OCI-LY3 (cell line): ENCODE data around the gene LONRF3.

Experiments used
- H2AFZ ChIP-seq: fragments of 200-600, 300-600 bp; shearing (Covaris generic); 2 replicates; pipeline ENCODE4 v1.6.0; 2014; ENCODE audit warnings: antibody characterized with exemption, low read depth, low read length
- H3K27ac ChIP-seq: fragments of 200-600, 300-600 bp; sonication (generic); 2 replicates; pipeline ENCODE4 v1.5.1; 2014; ENCODE audit warnings: mild to moderate bottlenecking, low read length, moderate library complexity, mixed read lengths
- H3K27me3 ChIP-seq: fragments of 200-600, 300-600 bp; sonication (generic); 2 replicates; pipeline ENCODE4 v1.6.1; 2014; ENCODE audit warnings: low read depth, low read length, mixed read lengths
- H3K36me3 ChIP-seq: fragments of 200-600, 300-600 bp; sonication (generic); replicated peaks from 2 replicates; pipeline ENCODE3; 2014; ENCODE audit warnings: low read depth, low read length, mixed read lengths
- H3K4me1 ChIP-seq: fragments of 300-600, 200-600 bp; sonication (generic); 2 replicates; pipeline ENCODE4 v1.6.1; 2014; ENCODE audit warnings: low read length, mixed read lengths
- H3K4me2 ChIP-seq: fragments of 200-600, 300-600 bp; sonication (generic); 2 replicates; pipeline ENCODE4 v1.6.1; 2014; ENCODE audit warnings: low read length, mixed read lengths
- H3K4me3 ChIP-seq: fragments of 300-600, 200-600 bp; sonication (generic); 2 replicates; pipeline ENCODE4 v1.5.1; 2014; ENCODE audit warnings: antibody characterized with exemption, mild to moderate bottlenecking, low read length, moderate library complexity
- H3K79me2 ChIP-seq: fragments of 300-600, 200-600 bp; shearing (Covaris generic); 2 replicates; pipeline ENCODE4 v1.6.1; 2014; ENCODE audit warnings: mild to moderate bottlenecking, low read length, mixed read lengths
- H3K9ac ChIP-seq: fragments of 300-600, 200-600 bp; shearing (Covaris generic); 2 replicates; pipeline ENCODE4 v1.6.0; 2014; ENCODE audit warnings: mild to moderate bottlenecking, low read length, moderate library complexity
- H3K9me3 ChIP-seq: fragments of 200-600, 300-600 bp; shearing (Covaris generic); 2 replicates; pipeline ENCODE4 v1.6.1; 2014; ENCODE audit warnings: low read length, mixed read lengths; ENCODE audit not compliant: insufficient read depth
- H4K20me1 ChIP-seq: fragments of 200-600, 300-600 bp; sonication (generic); 2 replicates; pipeline ENCODE4 v1.6.1; 2016; ENCODE audit warnings: low read length, mixed read lengths; ENCODE audit not compliant: insufficient read depth
- EZH2phosphoT487 ChIP-seq: fragments of 200-600 bp; shearing (Covaris generic); IDR thresholded peaks from 2 replicates; pipeline ENCODE4 v1.6.1; 2018; ENCODE audit warnings: antibody characterized with exemption, mixed run types, low read depth
- TF ChIP-seq, protein P1 (sequence below): fragments of 200-600, 300-600 bp; sonication (generic); IDR thresholded peaks from 2 replicates; pipeline ENCODE4 v1.5.1; 2014; ENCODE audit warnings: antibody characterized with exemption, low read length, low read depth

The LONRF3 gene

DNA sequence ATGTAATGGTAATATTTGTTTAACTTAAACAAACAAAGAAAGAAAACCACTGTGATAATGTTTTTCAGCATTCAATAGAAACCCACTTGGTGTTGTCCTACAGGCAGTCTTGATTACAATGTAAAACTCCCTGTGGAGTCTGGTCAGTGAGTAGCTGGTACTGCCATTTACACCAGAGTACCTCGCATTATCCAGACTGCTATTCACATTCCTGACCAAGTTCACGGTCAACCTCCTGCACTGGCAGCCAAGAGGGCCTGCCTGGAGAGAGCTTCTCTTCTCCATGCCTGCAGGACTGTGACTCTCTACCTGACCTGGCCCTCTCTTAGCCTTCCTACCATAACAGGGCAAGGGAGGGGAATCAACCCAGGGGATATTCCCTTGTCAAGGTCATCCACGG lies 2.9 kb upstream of the LONRF3 start:
- no peak overlapping the region for H3K4me2 ChIP-seq
- H3K27me3 ChIP-seq = 0 out of 2 replicates have a peak, but pooled peaks cover 11% of the 10 kb centered on the region

DNA sequence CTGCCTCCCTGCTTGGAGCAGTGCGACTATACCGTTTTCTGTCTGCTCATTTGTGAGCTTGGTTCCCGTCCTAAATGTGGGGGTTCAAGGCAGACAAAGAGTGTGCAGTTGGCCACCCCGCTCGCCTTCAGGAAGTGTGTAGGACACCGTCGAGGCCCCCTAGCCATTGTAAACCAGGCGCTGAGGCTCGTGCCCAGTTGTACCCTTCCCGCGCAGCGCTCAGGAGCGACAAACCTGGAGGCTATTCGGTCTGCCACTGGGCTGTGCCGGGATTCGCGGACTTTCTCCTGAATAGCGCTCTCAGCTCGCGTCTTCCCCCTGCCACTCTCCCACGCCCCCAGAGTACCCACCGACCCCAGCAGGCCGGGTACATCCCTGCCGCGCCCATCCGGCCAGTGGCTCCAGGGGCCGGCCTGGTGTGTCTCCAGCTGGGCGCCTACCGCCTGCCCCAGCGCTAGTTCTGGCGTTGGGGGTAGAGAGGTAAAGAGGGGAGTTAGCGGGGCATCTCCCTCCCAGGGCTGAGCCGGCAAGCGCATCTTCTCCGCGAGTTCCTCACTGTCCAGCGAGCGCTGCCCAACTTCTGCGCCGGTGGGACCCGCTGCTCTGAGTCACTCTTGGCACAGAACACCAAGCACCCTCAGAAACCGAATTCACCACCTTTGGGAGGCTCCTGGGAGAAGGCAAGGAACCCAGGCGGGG lies 880 bp upstream of the LONRF3 start:
- Histone ChIP-seq H3K27ac (no peak overlapping the region), H3K9me3 (no peaks in the 10 kb centered on the region), H3K4me2 (no peak overlapping the region), H3K4me3 (no peak overlapping the region), H3K27me3 (peaks cover 18% of the 10 kb centered on the region; the same call in 1 of the 2 replicates), H3K4me1 (0 out of 2 replicates have a peak, but pooled peaks cover 4% of the 10 kb centered on the region), H3K79me2 (no peaks in the 10 kb centered on the region), H4K20me1 (no peaks in the 10 kb centered on the region), H2AFZ (no peak overlapping the region), H3K9ac (no peak overlapping the region), H3K36me3 (no peaks in the 10 kb centered on the region)
- TF ChIP-seq EZH2phosphoT487 = no peak
- TF ChIP-seq, protein P1, sequence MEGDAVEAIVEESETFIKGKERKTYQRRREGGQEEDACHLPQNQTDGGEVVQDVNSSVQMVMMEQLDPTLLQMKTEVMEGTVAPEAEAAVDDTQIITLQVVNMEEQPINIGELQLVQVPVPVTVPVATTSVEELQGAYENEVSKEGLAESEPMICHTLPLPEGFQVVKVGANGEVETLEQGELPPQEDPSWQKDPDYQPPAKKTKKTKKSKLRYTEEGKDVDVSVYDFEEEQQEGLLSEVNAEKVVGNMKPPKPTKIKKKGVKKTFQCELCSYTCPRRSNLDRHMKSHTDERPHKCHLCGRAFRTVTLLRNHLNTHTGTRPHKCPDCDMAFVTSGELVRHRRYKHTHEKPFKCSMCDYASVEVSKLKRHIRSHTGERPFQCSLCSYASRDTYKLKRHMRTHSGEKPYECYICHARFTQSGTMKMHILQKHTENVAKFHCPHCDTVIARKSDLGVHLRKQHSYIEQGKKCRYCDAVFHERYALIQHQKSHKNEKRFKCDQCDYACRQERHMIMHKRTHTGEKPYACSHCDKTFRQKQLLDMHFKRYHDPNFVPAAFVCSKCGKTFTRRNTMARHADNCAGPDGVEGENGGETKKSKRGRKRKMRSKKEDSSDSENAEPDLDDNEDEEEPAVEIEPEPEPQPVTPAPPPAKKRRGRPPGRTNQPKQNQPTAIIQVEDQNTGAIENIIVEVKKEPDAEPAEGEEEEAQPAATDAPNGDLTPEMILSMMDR = no peak

More for the DNA sequence above, 2.9 kb upstream of the LONRF3 start:
- no peaks in the 10 kb centered on the region for H3K79me2 ChIP-seq
- no peaks in the 10 kb centered on the region for H4K20me1 ChIP-seq
- no peaks in the 10 kb centered on the region for H3K9me3 ChIP-seq
- H2AFZ ChIP-seq = no peak overlapping the region
- H3K9ac ChIP-seq = no peak overlapping the region
- no peak overlapping the region for H3K27ac ChIP-seq
- TF ChIP-seq, protein P1 = no peak
- no peaks in the 10 kb centered on the region for H3K4me1 ChIP-seq
- no peak overlapping the region for H3K4me3 ChIP-seq
- no peaks in the 10 kb centered on the region for H3K36me3 ChIP-seq

DNA sequence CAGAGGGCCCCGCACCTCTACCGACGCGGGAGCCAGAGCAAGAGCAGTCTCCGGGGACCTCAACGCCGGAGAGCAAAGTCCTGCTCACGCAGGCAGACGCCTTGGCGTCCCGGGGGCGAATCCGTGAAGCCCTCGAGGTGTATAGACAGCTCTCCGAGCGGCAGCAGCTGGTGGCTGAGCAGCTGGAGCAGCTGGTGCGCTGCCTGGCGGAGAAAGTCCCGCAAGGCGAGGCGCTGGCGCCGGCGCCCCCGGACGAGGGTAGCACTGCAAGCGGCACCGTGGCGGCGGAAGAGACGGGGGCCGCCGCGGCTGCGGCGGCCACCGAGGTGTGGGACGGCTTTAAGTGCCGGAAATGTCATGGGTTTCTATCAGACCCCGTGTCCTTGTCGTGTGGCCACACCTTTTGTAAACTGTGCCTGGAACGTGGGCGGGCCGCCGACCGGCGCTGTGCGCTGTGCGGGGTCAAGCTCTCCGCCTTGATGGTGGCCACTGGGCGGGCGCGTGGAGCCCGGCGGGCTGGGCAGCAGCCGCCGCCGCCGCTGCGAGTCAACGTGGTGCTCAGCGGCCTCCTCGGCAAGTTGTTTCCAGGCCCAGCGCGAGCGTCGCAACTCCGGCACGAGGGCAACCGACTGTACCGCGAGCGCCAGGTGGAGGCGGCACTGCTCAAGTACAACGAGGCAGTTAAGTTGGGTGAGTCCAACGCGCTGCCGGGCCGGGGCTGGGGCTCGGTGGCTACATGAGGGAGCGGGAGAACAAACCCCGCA lies 672 bp downstream of the LONRF3 start:
- no peak overlapping the region for H3K27ac ChIP-seq
- no peaks in the 10 kb centered on the region for H3K9me3 ChIP-seq
- H4K20me1 ChIP-seq = no peaks in the 10 kb centered on the region
- no peak overlapping the region; the same call in 1 of the 2 replicates for H3K9ac ChIP-seq
- no peaks in the 10 kb centered on the region for H3K36me3 ChIP-seq
- 0 out of 2 replicates have a peak, but pooled peaks cover 4% of the 10 kb centered on the region for H3K4me1 ChIP-seq
- no peaks in the 10 kb centered on the region for H3K79me2 ChIP-seq
- peak overlapping the region; percentile 80 for H3K4me2 ChIP-seq
- peak overlapping the region; percentile 85 for H3K4me3 ChIP-seq
- H3K27me3 ChIP-seq = peaks cover 18% of the 10 kb centered on the region; the same call in 1 of the 2 replicates
- H2AFZ ChIP-seq = no peak overlapping the region
- TF ChIP-seq, protein P1 = no peak
- no peak for TF ChIP-seq EZH2phosphoT487

DNA sequence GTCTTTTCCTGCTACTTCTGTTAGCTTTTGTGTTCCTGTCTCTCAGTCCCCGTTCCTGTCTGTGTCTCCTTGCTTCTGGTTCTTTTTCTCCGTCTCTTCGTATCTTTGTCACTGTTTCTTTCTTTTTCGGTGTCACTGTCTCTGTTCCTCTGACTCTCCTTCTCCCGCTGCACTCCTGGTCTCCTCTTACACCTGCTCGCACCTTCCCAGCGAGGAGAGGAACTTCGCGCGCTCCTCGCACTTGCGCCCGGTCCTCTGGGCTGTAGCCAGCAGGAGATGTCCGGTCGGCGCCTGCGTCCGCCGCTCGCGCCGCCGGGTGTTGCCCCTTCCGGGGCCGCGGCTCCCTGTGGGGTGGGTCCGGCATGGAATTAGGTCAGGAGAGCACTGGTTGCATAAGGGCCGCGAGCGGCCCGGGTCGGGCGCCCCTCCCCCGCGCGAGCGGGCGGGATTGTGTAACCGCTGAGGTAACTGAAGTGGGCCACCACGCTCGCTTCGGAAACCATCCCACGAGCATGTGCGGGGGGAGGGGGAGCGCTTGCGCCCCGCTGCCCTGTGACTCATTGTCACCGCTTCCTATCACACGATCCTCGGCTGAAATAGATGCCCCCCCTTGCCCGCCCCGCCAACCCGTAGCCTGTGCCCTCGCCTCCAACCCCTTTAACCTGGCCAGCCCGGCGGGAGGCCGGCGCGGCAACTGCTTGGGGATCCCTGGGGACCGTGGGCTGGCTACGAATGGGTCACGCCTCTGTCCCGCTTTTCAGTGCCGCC lies 1.6 kb downstream of the LONRF3 start:
- Histone ChIP-seq H4K20me1 (no peaks in the 10 kb centered on the region), H2AFZ (peak overlapping the region; percentile 84), H3K4me3 (peak overlapping the region; percentile 85), H3K9ac (peak overlapping the region; percentile 69), H3K27ac (no peak overlapping the region), H3K36me3 (no peaks in the 10 kb centered on the region), H3K79me2 (no peaks in the 10 kb centered on the region), H3K27me3 (peaks cover 18% of the 10 kb centered on the region; the same call in 1 of the 2 replicates), H3K4me1 (peaks cover 10% of the 10 kb centered on the region), H3K4me2 (peak overlapping the region; percentile 80), H3K9me3 (no peaks in the 10 kb centered on the region)
- TF ChIP-seq EZH2phosphoT487 = no peak
- TF ChIP-seq, protein P1 = no peak
